ENCODE results near the gene IL7R. TPM values are rescaled to one million over a fixed set of nuclear protein-coding genes. Genes with fewer than 3 reads are reported as not detected.

Gene IL7R
- total and polyA plus RNA-seq, 2 of the 13 experiments (the other 11 are each of a cell fraction or from before 2014, with no cell fraction given), result not detected

GRCh38 chr5:35863159-35863558 is 6.5 kb downstream of the IL7R start (continued):
- TF ChIP-seq, protein P1, sequence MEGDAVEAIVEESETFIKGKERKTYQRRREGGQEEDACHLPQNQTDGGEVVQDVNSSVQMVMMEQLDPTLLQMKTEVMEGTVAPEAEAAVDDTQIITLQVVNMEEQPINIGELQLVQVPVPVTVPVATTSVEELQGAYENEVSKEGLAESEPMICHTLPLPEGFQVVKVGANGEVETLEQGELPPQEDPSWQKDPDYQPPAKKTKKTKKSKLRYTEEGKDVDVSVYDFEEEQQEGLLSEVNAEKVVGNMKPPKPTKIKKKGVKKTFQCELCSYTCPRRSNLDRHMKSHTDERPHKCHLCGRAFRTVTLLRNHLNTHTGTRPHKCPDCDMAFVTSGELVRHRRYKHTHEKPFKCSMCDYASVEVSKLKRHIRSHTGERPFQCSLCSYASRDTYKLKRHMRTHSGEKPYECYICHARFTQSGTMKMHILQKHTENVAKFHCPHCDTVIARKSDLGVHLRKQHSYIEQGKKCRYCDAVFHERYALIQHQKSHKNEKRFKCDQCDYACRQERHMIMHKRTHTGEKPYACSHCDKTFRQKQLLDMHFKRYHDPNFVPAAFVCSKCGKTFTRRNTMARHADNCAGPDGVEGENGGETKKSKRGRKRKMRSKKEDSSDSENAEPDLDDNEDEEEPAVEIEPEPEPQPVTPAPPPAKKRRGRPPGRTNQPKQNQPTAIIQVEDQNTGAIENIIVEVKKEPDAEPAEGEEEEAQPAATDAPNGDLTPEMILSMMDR (CRISPR knock-in tag; IDR thresholded peaks at IDR 0.05), result no peak

DNA sequence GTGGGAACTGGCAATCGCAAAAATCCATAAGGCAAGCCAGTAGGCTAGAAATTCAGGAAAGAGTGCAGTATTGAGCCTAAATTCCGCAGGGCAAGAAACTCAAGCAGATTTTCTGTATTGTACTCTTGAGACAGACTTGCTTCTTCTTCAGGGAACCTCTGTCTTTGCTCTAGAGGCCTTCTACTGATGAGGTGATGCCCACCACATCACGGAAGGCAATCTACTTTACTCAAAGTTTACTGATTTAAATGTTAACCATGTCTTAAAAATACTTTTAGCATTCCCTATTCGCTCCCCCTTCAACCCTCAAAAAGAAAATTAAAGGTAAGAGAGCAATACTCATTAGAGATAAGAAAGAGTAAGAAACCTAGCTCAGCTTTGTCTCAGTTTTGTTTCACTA is 11.3 kb downstream of the IL7R start:
- in situ Hi-C loops (cut with HindIII; ENCODE audit: extremely low pct_ligation_motif_present, low pct_unique_long_range_greater_than_20kb) (no loop called here), intact Hi-C loops (cut with micrococcal nuclease; ENCODE audit: unreplicated experiment) (no loop called here)
- no peaks in the 10 kb centered on the region for H3K9me3 ChIP-seq (ENCODE audit: low read length)
- POLR2A ChIA-PET, result no interaction called here
- H3K4me3 ChIP-seq (replicated peaks in 1 of 3; ENCODE audit: insufficient read depth in 1 of 3, low read depth in 2 of 3, low read length in 3 of 3), result no peak overlapping the region
- no peaks in the 10 kb centered on the region for H3K4me1 ChIP-seq (ENCODE audit: insufficient read depth, low read length)
- TF ChIP-seq ZNF572 (CRISPR knock-in tag; IDR thresholded peaks at IDR 0.05) (no peak), ZNF605 (CRISPR knock-in tag; IDR thresholded peaks at IDR 0.05) (no peak)
- H3K9ac ChIP-seq (ENCODE audit: insufficient read depth, low read depth, low read length), result no peak overlapping the region
- CTCF ChIA-PET (ENCODE audit: low intra/inter-chr PET ratio, low total read pairs), result no interaction called here
- no peak overlapping the region for H3K27ac ChIP-seq (ENCODE audit: extremely low read length, insufficient read depth, low read length)
- no peak overlapping the region for H2AFZ ChIP-seq (ENCODE audit: low read length)
- ATAC-seq (no peak), FAIRE-seq (no peak), DNase-seq (ENCODE audit: low spot score) (no peak)
- no peaks in the 10 kb centered on the region for H3K27me3 ChIP-seq (ENCODE audit: control insufficient read depth in 1 of 2, insufficient read depth in 2 of 2, low read length in 2 of 2)
- no peaks in the 10 kb centered on the region for H3K36me3 ChIP-seq (replicated peaks in 1 of 2; ENCODE audit: control insufficient read depth in 1 of 2, insufficient read depth in 2 of 2, low read length in 2 of 2)
- no peak overlapping the region for H3K4me2 ChIP-seq (ENCODE audit: low read depth, low read length)
- 18% methylated on average over 4 of the region's 4 CpGs for WGBS (ENCODE audit: low lambda C conversion rate)
- BruUV-seq (replicated peaks), result no TSS peak
- H3K79me2 ChIP-seq (ENCODE audit: insufficient read depth, low read length), result no peaks in the 10 kb centered on the region
- no peaks in the 10 kb centered on the region for H4K20me1 ChIP-seq (ENCODE audit: insufficient read depth, low read length)

- no peak overlapping the region for H3K4me2 ChIP-seq (ENCODE audit: low read depth, low read length)
- no peaks in the 10 kb centered on the region for H3K4me1 ChIP-seq (ENCODE audit: insufficient read depth, low read length)
- H3K27ac ChIP-seq (ENCODE audit: extremely low read length, insufficient read depth, low read length), result no peak overlapping the region
- no peak for ATAC-seq
- no peaks in the 10 kb centered on the region for H4K20me1 ChIP-seq (ENCODE audit: insufficient read depth, low read length)
- no peaks in the 10 kb centered on the region for H3K27me3 ChIP-seq (ENCODE audit: control insufficient read depth in 1 of 2, insufficient read depth in 2 of 2, low read length in 2 of 2)
- BruUV-seq (replicated peaks), result no TSS peak
- CTCF ChIA-PET (ENCODE audit: low intra/inter-chr PET ratio, low total read pairs), result no interaction called here
- FAIRE-seq, result no peak
- no peak overlapping the region for H3K9ac ChIP-seq (ENCODE audit: insufficient read depth, low read depth, low read length)
- no peaks in the 10 kb centered on the region for H3K36me3 ChIP-seq (replicated peaks in 1 of 2; ENCODE audit: control insufficient read depth in 1 of 2, insufficient read depth in 2 of 2, low read length in 2 of 2)
- H3K9me3 ChIP-seq (ENCODE audit: low read length), result no peaks in the 10 kb centered on the region
- no peak for DNase-seq (ENCODE audit: low spot score)
- WGBS (ENCODE audit: low lambda C conversion rate), result 26% methylated on average over 5 of the region's 5 CpGs
- no peaks in the 10 kb centered on the region for H3K79me2 ChIP-seq (ENCODE audit: insufficient read depth, low read length)
- intact Hi-C loops (cut with micrococcal nuclease; ENCODE audit: unreplicated experiment) (no loop called here), in situ Hi-C loops (cut with HindIII; ENCODE audit: extremely low pct_ligation_motif_present, low pct_unique_long_range_greater_than_20kb) (no loop called here)
- no peak overlapping the region for H3K4me3 ChIP-seq (replicated peaks in 1 of 3; ENCODE audit: insufficient read depth in 1 of 3, low read depth in 2 of 3, low read length in 3 of 3)
- POLR2A ChIA-PET, result no interaction called here
- H2AFZ ChIP-seq (ENCODE audit: low read length), result no peak overlapping the region
- no peak for TF ChIP-seq ZNF232 (CRISPR knock-in tag; IDR thresholded peaks at IDR 0.05; ENCODE audit: borderline replicate concordance)
- no peak for TF ChIP-seq TFDP1 (CRISPR knock-in tag; IDR thresholded peaks at IDR 0.05; ENCODE audit: borderline replicate concordance)
- no peak for TF ChIP-seq RCOR2 (CRISPR knock-in tag; IDR thresholded peaks at IDR 0.05)
- TF ChIP-seq TBP (CRISPR knock-in tag; IDR thresholded peaks at IDR 0.05), result no peak
- TF ChIP-seq SIX4 (CRISPR knock-in tag; IDR thresholded peaks at IDR 0.05), result no peak
- TF ChIP-seq HOXA9 (CRISPR knock-in tag; IDR thresholded peaks at IDR 0.05; ENCODE audit: borderline replicate concordance), result no peak
- no peak for TF ChIP-seq RARG (CRISPR knock-in tag; IDR thresholded peaks at IDR 0.05; ENCODE audit: low read depth)
- TF ChIP-seq, protein P2, sequence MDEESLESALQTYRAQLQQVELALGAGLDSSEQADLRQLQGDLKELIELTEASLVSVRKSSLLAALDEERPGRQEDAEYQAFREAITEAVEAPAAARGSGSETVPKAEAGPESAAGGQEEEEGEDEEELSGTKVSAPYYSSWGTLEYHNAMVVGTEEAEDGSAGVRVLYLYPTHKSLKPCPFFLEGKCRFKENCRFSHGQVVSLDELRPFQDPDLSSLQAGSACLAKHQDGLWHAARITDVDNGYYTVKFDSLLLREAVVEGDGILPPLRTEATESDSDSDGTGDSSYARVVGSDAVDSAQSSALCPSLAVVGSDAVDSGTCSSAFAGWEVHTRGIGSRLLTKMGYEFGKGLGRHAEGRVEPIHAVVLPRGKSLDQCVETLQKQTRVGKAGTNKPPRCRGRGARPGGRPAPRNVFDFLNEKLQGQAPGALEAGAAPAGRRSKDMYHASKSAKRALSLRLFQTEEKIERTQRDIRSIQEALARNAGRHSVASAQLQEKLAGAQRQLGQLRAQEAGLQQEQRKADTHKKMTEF (CRISPR knock-in tag; IDR thresholded peaks at IDR 0.05), result no peak
- TF ChIP-seq HNRNPH1 (optimal IDR thresholded peaks at IDR 0.05; ENCODE audit: low read depth, low read length), result no peak
- no peak for TF ChIP-seq HDAC6 (IDR thresholded peaks at IDR 0.05; ENCODE audit: low read depth, low read length)
- TF ChIP-seq KMT2A (CRISPR knock-in tag; IDR thresholded peaks at IDR 0.05), result no peak
Observed at GRCh38 chr5:35869685-35870277, 13.1 kb downstream of the IL7R start.

Data from HepG2 (cell line).